ENCODE results near the gene ADNP2.
A peak's percentile ranks its signal among the peaks of the same experiment; 100 is the strongest.
"Not testable (repeated sequence)": the region's sequence is repeated elsewhere in the genome, so short reads cannot be mapped to it uniquely, and the experiment has no call there.

The ADNP2 gene

GRCh38 chr18:80140455-80140985 lies 31.5 kb downstream of the ADNP2 start:
- no peak overlapping the region for H3K4me3 ChIP-seq
- H3K27ac ChIP-seq: no peak overlapping the region

GRCh38 chr18:80143881-80144280 lies 34.8 kb downstream of the ADNP2 start:
- Histone ChIP-seq H3K27ac (no peak overlapping the region), H3K4me3 (no peak overlapping the region)

DNA sequence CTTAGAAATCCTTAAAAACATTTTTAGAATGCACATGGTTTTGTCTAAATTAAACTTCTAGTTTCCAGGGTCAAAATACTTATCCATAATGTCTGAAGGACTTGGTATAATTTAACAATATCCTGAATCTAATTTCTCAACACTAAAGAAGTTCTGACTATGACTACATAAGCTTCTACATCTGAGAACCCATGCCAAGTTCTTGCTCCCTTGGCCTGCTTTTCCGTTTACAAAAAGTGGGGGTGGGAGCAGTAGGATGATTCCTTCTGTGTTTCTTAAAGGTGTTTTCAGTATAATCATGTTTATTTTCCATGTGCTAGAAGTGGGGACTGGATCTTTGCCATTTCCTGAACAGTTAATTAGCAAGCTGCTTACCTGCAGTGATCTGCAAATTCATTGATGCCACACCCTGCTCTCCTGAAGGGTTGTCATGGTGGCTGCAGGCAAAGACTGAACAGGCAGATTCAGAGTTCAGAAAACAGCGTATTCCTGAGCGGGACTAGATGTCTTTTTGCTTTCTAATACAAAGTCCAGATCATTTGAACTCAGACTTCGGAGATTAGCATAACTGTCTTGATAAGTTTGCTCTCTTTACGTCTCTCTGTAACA lies 36.2 kb downstream of the ADNP2 start:
- Histone ChIP-seq H3K4me3 (no peak overlapping the region), H3K27ac (no peak overlapping the region)

DNA sequence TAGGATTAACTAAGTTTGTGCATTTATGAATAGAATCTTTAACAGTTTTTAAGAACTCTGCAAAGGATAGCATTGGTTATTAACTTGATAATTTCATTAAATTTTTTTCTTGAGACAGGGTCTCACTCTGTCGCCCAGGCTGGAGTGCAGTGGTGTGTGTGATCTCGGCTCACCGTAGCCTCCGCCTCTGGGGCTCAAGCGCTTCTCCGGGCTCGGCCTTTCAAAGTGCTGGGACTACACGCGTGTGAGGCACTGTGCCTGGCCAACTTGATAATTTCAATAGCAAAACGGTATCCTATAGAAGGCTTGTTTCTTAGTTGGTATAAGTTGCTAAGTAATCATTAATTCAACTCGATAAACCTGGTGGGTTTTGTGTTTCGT lies 38.0 kb downstream of the ADNP2 start:
- peak overlapping the region in 4 of 21 experiments; percentile 28 to 69 (median 39) for H3K27ac ChIP-seq
- peak overlapping the region; percentile 34 to 65 (median 46) for H3K4me3 ChIP-seq

- peak overlapping the region in 5 of 21 experiments; percentile 28 to 69 (median 34) for H3K27ac ChIP-seq
These were observed 38.6 kb downstream of the ADNP2 start for GRCh38 chr18:80147418-80148325.

DNA sequence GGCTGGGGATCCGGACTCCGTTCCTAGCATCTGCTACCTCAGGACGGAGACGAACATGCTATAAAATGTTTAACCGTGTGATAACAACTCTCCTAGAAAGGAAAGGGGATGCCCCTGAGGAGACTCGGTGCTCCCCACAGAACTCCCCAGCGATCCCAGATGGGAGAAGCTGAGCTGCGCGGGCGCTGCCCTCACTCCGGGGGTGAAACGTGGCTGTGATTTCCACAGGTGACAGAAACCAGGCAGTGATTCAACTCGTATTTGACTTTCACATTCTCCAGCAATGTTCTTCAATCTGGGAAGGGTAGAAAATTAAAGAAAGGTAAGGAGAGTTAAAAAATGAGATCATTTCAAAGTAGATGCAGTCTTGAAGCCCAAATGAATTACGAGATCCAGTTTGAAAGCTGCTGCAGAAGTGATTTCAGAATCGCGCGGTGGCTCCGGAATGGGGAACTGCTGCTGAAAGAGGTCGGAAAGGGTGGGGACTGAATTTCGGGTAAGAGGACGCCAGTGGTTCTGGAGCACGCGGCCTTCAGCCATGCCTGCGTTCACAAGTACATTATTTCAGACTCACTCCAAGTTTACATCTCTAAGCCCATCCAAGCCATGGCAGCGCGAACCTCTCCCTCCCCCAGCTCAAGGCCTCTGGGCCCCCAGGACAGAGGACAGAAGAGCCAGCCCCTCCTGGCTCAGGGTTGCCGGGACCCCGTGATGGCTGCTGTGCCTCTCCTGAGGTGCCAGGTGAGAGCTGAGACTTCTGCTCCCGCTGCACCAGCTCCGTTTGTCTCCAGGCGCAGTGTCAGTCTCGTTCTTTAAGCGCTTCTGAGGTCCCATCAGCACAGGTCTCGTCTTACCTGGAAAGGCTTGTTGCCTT lies 39.5 kb downstream of the ADNP2 start:
- H3K4me3 ChIP-seq: peak overlapping the region; percentile 34 to 65 (median 46)
- H3K27ac ChIP-seq: peak overlapping the region in 1 of 21 experiments; percentile 69

More at GRCh38 chr18:80147418-80148325, 38.6 kb downstream of the ADNP2 start:
- H3K4me3 ChIP-seq: peak overlapping the region; percentile 34 to 65 (median 46)

DNA sequence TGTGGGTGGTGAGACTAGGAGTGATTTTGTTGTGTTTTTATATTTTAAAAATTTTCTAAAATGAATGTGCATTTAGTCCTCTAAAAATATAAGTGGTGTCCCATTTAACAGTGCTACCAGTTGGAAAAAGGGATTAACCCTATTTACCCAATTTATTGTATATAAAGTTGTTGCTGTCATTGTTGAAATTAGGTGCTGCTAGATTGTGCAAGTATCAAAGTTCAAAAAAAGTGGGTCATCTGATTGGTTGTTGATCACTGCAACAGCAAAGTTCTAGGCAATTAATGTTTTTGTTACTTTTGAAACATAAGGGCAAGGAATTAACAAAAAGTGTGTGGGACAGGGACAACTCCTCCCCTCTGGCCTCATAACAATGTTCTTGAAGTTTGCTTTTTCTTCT lies 40.6 kb downstream of the ADNP2 start:
- no peak overlapping the region for H3K4me3 ChIP-seq
- H3K27ac ChIP-seq: no peak overlapping the region

- H3K4me3 ChIP-seq: no peak overlapping the region
- no peak overlapping the region for H3K27ac ChIP-seq
These were observed 45.2 kb downstream of the ADNP2 start for GRCh38 chr18:80154293-80154692.

DNA sequence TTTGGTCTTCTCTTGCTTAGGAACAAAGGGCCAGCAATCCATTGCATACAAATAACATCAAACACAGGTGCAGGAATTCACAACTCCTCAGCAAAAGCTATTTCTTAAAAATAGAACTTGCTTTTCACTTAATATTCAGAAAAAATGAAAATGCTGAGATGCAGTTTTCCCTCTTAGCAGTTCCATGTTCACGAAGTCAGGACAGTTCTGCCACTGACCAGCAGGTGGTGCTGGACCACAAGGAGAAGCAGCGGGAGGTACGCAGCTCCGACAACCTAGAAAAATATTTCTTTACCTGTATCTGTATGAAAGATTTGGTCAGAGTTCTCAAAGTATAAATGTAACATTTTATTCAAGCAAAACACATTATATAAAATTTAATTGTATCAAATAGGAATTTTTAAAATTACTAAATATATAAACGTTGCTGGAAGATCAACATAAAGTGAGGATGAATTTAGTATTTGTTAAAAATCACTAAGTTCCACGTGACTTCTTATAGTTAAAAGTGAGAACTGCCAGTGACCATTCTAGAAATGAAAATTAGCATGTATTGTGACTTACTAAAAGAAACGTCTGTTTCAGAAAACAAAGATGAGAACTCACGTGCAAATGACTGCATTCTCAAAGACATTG lies 48.8 kb downstream of the ADNP2 start:
- no peak overlapping the region for H3K27ac ChIP-seq
- no peak overlapping the region for H3K4me3 ChIP-seq

- H3K27ac ChIP-seq: no peak overlapping the region
- H3K4me3 ChIP-seq: no peak overlapping the region
These were observed 49.3 kb downstream of the ADNP2 start for GRCh38 chr18:80158365-80158764.

DNA sequence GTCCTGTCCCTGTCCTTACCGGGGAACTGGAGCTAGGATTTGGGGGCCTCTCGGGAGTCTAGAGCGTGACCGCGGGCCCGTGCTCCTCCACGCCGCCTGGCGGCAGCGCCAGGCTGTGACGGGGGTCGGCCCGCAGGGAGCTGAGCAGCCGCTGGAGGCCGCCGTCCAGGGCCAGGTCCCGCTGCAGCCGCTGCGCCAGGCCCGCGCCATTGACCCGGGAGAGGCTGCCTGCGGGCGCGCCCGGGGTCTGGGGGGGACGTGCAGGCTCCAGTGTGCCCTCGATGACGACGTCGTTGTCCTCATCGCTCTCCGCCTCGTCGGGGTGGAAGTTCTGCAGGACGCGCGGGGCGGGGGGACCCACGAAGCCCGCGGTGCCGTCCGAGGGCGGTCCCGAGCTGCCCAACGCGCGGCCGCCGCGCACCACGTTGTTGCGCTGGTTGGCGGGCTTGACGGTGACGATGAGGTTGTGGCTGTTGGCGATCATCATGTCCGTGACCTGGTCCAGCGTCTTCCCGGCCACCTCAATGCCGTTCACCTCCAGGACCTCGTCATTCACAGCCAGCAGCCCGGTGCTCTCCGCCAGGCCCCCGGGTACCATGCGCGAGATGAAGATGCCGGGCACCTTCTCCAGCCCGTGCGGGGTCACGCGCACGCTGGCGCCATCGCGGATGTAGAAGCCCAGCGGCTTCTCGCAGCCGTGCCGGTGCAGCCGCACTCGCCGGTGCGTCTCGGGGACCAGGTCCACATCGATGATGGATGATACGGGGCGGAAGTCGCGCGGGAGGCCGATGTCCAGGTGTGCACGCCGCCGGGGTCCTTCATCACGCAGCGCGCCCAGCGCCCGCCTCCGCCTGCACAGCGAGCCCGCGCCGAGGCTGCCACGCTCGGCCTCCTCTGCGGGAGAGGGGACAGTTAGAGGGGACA lies 50.9 kb downstream of the ADNP2 start:
- H3K4me3 ChIP-seq: peak overlapping the region in 1 of 7 experiments; percentile 11
- H3K27ac ChIP-seq: no peak overlapping the region

- Histone ChIP-seq H3K27ac (no peak overlapping the region), H3K4me3 (no peak overlapping the region)
These were observed 52.8 kb downstream of the ADNP2 start for GRCh38 chr18:80161781-80162417.

DNA sequence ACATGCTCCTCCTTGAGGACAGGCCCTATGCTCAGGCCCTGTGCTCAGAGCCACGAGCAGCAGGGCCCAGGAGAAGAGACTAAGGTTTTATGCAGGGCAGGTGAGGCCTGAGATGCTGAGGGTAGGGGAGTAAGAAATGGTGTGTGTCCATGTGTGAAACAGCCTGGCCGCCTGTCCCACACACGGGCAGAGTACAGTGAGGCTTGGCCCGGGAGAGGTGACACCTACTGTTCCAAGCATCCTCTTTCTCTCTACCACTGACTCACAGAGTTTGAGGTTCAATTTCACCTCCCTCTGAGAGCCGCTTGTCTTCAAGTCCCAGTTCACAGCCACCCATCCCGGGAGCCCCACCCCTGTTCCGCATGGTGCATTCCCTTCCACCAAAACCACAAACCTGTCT lies 54.1 kb downstream of the ADNP2 start:
- H3K4me3 ChIP-seq: no peak overlapping the region
- no peak overlapping the region for H3K27ac ChIP-seq

GRCh38 chr18:80164727-80165355 lies 55.8 kb downstream of the ADNP2 start:
- H3K4me3 ChIP-seq, H3K27ac ChIP-seq: not testable (repeated sequence)

- no peak overlapping the region for H3K27ac ChIP-seq
- H3K4me3 ChIP-seq: no peak overlapping the region
These were observed 57.2 kb downstream of the ADNP2 start for GRCh38 chr18:80166240-80166639.

GRCh38 chr18:80166725-80167124 lies 57.7 kb downstream of the ADNP2 start:
- Histone ChIP-seq H3K4me3 (no peak overlapping the region), H3K27ac (no peak overlapping the region)

- Histone ChIP-seq H3K4me3 (no peak overlapping the region), H3K27ac (no peak overlapping the region)
These were observed 58.3 kb downstream of the ADNP2 start for GRCh38 chr18:80167331-80167730.

Measured in skin epidermis (tissue), 12 donors.